Muscle layer of duodenum (tissue), 2 donors: ENCODE measurements around the gene ASCC3.

Experiments used
- H3K27ac ChIP-seq: one replicate; pipeline ENCODE4 v1.7.0; 2013; ENCODE audit warnings: mild to moderate bottlenecking, low read length
- H3K27me3 ChIP-seq: one replicate; pipeline ENCODE4 v1.7.0; 2013; ENCODE audit warnings: low read depth, mild to moderate bottlenecking, control low read depth, low read length
- H3K36me3 ChIP-seq, 2 donors: one replicate each; pipeline ENCODE4 v1.7.0; 2013; ENCODE audit warnings: low read length in 2 of 2, control low read depth in 1 of 2, mild to moderate bottlenecking in 1 of 2; ENCODE audit not compliant: insufficient read depth in 2 of 2, control insufficient read depth in 1 of 2
- H3K4me1 ChIP-seq, 2 donors: one replicate each; pipeline ENCODE4 v1.7.0; 2013; ENCODE audit warnings: low read length in 2 of 2, mild to moderate bottlenecking in 2 of 2, control low read depth in 1 of 2, moderate library complexity in 1 of 2; ENCODE audit not compliant: insufficient read depth in 2 of 2, control insufficient read depth in 1 of 2
- H3K4me3 ChIP-seq, 2 donors: one replicate each; pipeline ENCODE4 v1.7.0; 2013; ENCODE audit warnings: low read length in 2 of 2, low read depth in 1 of 2, mild to moderate bottlenecking in 1 of 2
- H3K9me3 ChIP-seq, 2 donors: one replicate each; pipeline ENCODE4 v1.7.0; 2013; ENCODE audit warnings: low read length in 2 of 2, control low read depth in 1 of 2, mild to moderate bottlenecking in 1 of 2; ENCODE audit not compliant: control insufficient read depth in 1 of 2
- donor health status: healthy.

ASCC3 gene, protein sequence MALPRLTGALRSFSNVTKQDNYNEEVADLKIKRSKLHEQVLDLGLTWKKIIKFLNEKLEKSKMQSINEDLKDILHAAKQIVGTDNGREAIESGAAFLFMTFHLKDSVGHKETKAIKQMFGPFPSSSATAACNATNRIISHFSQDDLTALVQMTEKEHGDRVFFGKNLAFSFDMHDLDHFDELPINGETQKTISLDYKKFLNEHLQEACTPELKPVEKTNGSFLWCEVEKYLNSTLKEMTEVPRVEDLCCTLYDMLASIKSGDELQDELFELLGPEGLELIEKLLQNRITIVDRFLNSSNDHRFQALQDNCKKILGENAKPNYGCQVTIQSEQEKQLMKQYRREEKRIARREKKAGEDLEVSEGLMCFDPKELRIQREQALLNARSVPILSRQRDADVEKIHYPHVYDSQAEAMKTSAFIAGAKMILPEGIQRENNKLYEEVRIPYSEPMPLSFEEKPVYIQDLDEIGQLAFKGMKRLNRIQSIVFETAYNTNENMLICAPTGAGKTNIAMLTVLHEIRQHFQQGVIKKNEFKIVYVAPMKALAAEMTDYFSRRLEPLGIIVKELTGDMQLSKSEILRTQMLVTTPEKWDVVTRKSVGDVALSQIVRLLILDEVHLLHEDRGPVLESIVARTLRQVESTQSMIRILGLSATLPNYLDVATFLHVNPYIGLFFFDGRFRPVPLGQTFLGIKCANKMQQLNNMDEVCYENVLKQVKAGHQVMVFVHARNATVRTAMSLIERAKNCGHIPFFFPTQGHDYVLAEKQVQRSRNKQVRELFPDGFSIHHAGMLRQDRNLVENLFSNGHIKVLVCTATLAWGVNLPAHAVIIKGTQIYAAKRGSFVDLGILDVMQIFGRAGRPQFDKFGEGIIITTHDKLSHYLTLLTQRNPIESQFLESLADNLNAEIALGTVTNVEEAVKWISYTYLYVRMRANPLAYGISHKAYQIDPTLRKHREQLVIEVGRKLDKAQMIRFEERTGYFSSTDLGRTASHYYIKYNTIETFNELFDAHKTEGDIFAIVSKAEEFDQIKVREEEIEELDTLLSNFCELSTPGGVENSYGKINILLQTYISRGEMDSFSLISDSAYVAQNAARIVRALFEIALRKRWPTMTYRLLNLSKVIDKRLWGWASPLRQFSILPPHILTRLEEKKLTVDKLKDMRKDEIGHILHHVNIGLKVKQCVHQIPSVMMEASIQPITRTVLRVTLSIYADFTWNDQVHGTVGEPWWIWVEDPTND (N-terminal part only)

DNA sequence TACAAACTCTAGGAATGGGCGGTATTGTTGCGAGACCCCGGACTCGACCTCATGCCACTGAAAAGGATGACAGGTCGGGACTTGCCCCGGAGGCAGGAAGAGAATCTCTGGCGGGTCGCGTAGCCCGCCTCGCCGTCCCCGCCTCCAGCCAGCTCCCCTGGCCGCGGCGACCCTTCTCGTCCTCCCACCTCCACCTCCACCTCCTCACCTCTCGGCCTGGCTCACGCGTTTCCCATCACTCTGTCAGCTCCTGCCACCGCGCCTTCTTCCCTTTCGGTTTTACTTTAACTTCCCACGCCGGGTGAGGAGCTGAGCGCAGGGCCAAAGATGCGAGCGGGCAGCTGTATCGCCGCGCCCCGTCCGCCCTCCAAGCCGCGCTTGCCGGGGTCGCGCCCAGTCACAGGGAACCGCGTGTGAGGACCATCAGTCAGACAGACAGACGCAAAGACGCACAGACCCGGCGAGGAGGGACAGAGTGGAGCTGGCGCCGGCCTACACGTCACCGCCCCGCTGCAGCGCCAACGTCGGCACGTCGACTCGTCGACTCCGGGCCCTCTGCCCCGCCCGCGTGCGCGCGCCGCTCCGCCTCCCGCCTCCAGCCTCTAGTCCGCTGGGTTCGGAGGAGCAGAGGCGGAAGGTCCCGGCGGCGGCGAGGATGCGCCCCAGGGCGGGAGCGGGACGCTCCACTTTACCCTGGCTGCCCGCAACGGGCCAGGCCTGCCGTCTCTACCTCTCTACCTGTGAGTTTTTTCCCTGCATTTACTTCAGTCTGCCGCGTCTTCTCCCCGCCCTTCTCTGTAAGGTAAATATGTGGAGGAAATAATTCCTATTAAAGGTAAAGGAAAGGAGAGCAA lies at the start of gene ASCC3:
ASCC3 (minus strand) TSS at position 477 of the 854 bp plus-strand sequence. CDS start 13,332 bp downstream, outside the sequence.
- no peaks in the 10 kb centered on the region for H3K9me3 ChIP-seq
- peaks cover 0 to 3% of the 10 kb centered on the region in 2 donors for H3K36me3 ChIP-seq
- H3K4me1 ChIP-seq, result peaks cover 10 to 27% of the 10 kb centered on the region in 2 donors
- no peaks in the 10 kb centered on the region for H3K27me3 ChIP-seq
- H3K27ac ChIP-seq, result peak within 1 kb of the TSS; percentile 65
- peak within 1 kb of the TSS; percentile 75 to 85 for H3K4me3 ChIP-seq

DNA sequence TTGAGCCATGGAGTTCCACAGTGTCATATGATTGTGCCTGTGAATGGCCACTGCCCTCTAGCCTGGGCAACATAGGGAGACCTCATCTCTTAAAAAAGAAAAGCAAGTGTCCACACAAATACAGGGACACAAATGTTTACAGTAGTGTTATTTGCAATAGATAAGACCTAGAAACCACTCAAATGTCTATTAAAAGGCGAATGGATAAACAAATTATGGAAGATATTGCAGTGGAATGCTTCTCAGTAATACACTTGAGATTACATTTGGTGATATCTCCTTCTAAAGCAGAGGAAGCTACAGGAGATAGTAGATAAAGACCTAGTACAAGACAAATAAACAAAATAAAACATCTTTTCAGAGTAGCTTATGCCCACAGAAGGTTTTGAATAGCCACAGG lies 44.6 kb upstream of the ASCC3 start:
- H3K9me3 ChIP-seq, result no peaks in the 10 kb centered on the region
- no peak overlapping the region for H3K27ac ChIP-seq
- H3K36me3 ChIP-seq, result no peaks in the 10 kb centered on the region
- no peak overlapping the region for H3K4me3 ChIP-seq
- no peaks in the 10 kb centered on the region for H3K27me3 ChIP-seq
- no peaks in the 10 kb centered on the region for H3K4me1 ChIP-seq

DNA sequence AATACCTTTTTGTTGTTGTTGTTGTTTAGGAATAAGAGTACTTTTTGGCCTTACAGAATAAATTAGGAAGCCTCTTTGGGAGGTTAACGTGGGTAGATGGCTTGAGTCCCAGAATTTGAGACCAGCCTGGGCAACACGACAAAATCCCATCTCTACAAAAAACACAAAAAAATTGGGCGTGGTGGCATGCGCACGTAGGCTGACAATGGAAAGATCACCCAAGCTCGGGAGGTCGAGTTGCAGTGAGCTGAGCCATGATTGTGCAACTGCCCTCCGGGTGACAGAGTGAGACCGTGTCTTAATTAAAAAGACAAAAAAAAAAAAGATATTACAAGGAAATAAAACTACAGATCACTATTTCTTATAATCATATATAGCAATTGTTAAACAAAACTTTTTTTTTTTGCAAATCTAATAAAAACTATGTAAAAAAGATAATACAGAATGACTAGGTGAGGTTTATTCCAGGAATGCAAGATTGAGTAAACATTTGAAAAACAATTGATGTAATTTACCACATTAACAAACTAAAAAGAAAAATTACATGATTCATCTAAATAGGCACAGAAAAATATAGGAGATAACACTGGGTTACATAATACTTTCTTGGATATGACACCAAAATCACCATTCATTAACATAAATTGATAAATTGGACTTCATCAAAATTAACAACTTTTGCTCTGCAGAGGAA lies 43.6 kb upstream of the ASCC3 start:
- H3K4me3 ChIP-seq, result no peak overlapping the region
- H3K36me3 ChIP-seq, result no peaks in the 10 kb centered on the region
- no peaks in the 10 kb centered on the region for H3K4me1 ChIP-seq
- no peak overlapping the region for H3K27ac ChIP-seq
- no peaks in the 10 kb centered on the region for H3K27me3 ChIP-seq
- H3K9me3 ChIP-seq, result no peaks in the 10 kb centered on the region

DNA sequence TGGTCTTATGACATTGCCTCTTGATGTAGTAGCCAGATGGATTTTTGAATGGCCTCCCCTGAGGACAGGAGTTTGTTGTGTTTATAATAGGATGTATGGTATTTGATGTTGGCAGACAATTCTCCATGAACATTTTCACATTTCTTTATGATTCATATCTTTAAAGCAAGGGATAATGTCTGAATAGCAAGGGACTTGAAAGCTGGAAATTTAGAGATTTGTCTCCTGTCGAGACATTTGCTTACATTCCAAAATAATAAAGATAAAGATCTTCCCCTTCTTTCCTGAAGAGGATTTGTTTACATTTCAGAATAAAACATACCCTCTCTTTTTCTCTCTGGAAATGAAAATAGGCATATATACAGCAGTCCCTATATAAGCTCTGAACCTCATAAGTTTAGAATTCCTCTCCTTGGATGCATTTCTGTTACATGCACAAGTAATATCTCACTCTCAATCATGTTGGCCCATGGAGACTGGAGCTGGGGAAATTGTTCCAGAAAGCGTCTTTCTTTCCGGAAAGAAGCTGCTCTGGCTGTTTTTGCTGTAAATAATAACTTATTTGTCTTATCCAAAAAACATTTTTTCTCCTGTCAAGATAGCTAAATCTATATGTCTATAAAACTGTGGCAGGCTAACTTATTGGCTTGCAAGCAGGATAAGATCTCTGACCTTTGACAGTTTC lies 42.5 kb upstream of the ASCC3 start:
- Histone ChIP-seq H3K27ac (no peak overlapping the region), H3K9me3 (no peaks in the 10 kb centered on the region), H3K4me3 (no peak overlapping the region), H3K27me3 (no peaks in the 10 kb centered on the region), H3K4me1 (no peaks in the 10 kb centered on the region), H3K36me3 (no peaks in the 10 kb centered on the region)

DNA sequence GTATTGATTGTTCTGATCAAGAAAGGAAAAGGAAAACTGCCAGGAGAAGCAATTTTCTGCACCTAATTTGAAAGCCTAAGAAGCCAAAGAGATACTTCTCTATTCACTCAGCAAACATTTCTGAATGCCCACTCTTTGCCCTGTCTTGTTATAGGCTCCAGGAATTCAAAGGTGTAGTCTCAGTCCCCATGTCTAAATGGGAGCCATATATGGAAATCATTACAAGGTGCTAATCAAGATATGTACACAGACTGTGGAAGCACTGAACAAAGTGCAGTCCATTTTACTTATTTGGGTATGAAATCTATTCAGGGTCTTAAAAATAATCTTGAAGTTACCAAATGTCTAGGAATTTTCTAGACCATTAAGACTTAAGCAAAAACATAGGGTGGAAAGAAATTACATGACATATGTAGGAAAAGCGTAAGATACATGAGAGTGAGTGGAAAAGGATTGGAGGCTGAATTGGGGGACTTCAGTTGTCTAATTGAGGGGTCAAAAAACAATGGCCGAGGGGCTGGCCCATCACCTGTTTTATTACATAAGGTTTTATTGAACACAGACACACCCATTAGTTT lies 39.0 kb upstream of the ASCC3 start:
- Histone ChIP-seq H3K4me1 (no peaks in the 10 kb centered on the region), H3K36me3 (no peaks in the 10 kb centered on the region), H3K4me3 (no peak overlapping the region), H3K27ac (no peak overlapping the region), H3K9me3 (no peaks in the 10 kb centered on the region), H3K27me3 (no peaks in the 10 kb centered on the region)

DNA sequence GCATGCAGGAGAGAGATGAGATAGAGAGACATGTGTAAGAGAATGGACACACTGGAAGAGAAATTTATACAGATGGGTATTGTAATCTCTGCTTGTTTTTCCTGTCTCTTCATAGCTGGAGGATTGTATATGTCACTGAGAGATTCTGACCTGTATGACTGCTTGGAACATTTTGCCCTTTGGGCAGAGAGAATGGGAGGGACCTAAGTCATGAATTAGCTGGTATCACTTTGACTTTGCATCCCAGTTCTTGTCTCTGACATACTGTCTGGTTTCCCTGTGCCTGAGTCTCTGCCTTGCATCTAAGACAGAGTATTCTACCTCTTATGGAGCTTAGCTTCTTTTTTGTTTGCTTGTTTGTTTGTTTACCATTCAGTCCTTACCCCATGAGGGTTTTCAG lies 37.0 kb upstream of the ASCC3 start:
- Histone ChIP-seq H3K9me3 (no peaks in the 10 kb centered on the region), H3K27me3 (no peaks in the 10 kb centered on the region), H3K4me3 (no peak overlapping the region), H3K4me1 (no peaks in the 10 kb centered on the region), H3K36me3 (no peaks in the 10 kb centered on the region), H3K27ac (no peak overlapping the region)

DNA sequence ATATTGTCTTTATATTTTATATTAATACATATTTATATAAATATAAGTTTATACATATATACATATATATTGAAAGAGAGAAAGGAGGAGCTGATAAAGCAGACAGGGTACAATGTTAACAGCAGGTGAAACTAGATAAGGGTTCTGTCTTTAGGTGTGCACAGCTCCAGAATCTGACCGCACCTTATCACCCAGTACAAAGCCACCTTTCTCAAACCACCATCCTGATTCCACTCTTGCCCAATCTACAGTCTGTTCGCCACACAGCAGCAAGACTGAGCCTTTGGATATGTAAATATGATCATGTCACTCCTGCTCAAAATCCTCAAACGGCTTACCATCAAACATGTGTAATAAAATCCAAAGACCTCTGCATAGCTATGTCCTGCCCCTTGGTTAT lies 34.7 kb upstream of the ASCC3 start:
- no peaks in the 10 kb centered on the region for H3K36me3 ChIP-seq
- H3K27me3 ChIP-seq, result no peaks in the 10 kb centered on the region
- no peaks in the 10 kb centered on the region for H3K9me3 ChIP-seq
- no peak overlapping the region for H3K27ac ChIP-seq
- H3K4me3 ChIP-seq, result no peak overlapping the region
- no peaks in the 10 kb centered on the region for H3K4me1 ChIP-seq

DNA sequence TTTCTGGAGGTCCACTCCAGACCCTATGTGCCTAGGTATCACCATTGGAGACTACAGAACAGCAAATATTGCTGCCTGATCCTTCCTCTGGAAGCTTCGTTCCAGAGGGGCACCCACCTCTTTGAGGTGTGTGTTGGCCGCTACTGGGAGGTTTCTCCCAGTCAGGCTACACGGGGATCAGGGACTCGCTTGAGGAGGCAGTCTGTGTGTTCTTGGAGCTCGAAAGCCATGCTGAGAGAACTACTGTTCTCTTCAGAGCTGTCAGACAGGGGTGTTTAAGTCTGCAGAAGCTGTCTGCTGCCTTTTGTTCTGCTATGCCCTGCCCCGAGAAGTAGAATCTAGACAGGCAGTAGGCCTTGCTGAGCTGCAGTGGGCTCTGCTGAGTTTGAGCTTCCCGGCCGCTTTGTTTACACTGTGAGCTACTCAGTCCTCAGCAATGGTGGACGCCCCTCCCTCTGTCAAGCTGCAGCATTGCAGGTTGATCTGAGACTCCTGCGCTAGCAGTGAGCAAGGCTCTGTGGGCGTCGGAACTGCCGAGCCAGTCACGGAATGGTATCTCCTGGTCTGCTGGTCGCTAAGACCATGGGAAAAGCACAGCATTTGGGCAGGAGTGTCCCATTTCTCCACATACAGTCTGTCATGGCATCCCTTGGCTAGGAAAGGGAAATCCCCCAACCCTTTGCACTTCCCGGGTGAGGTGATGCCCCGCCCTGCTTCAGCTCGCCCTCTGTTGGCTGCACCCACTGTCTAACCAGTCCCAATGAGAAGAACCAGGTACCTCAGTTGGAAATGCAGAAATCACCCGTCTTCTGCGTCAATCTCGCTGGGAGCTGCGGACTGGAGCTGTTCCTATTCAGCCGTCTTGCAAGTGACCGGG lies 32.5 kb upstream of the ASCC3 start:
- Histone ChIP-seq H3K4me3 (no peak overlapping the region), H3K4me1 (no peaks in the 10 kb centered on the region), H3K27me3 (no peaks in the 10 kb centered on the region)

DNA sequence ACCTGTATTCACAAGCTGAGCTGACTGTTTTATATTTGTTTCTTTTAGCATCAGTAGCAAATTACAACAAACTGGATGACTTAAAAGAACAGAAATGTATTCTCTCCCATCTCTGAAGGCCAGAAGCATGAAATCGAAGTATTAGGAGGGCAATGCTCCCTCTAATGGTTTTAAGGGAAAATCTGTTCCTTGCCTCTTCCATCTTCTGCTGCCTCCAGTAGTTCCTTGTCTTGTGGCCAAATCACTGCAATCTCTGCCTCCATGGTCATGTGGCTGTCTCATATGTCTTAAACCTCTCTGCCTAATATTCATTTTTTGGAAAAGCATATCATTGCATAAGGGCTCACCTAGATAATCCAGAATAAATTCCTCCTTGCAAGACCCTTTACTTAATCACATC lies 25.2 kb upstream of the ASCC3 start:
- Histone ChIP-seq H3K27me3 (no peaks in the 10 kb centered on the region), H3K4me1 (no peaks in the 10 kb centered on the region), H3K36me3 (no peaks in the 10 kb centered on the region), H3K9me3 (no peaks in the 10 kb centered on the region), H3K27ac (no peak overlapping the region), H3K4me3 (no peak overlapping the region)

More for the DNA sequence above, 32.5 kb upstream of the ASCC3 start:
- H3K27ac ChIP-seq, result no peak overlapping the region
- H3K36me3 ChIP-seq, result no peaks in the 10 kb centered on the region
- H3K9me3 ChIP-seq, result no peaks in the 10 kb centered on the region
